CD4-positive, alpha-beta memory T cell (primary cell): ENCODE results near the gene MDH1. TPM values are rescaled to one million over a fixed set of nuclear protein-coding genes. Genes with fewer than 3 reads are reported as not detected.

ENCODE experiments used
- CTCF ChIA-PET: fragments of 350-600 bp; sonication (Branson Sonifier 250); formaldehyde crosslinking; loops from one replicate; lab custom pipeline; 2021; ENCODE audit warnings: inconsistent platforms; ENCODE audit not compliant: partially characterized antibody; lab: Charles Lee
- POLR2A ChIA-PET: fragments of 350-600 bp; sonication (Branson Sonifier 250); formaldehyde crosslinking; loops from one replicate; lab custom pipeline; 2021; ENCODE audit not compliant: partially characterized antibody; lab: Charles Lee
- DNase-seq, 5 donors: peaks; one replicate each; pipeline versions ENCODE4 v3.0.0 to v3.0.0-alpha.2; 2020 to 2022; ENCODE audit warnings: mixed read lengths in 1 of 5
- H3K27ac ChIP-seq: one replicate; pipeline ENCODE4 v1.7.0; 2013; ENCODE audit warnings: low read depth, low read length
- H3K27me3 ChIP-seq: 2 replicates; pipeline ENCODE4 v1.7.0; 2013; ENCODE audit warnings: mild to moderate bottlenecking, low read length, moderate library complexity; ENCODE audit not compliant: insufficient read depth
- H3K36me3 ChIP-seq: 2 replicates; pipeline ENCODE4 v1.7.0; 2013; ENCODE audit warnings: mild to moderate bottlenecking, low read length, moderate library complexity; ENCODE audit not compliant: insufficient read depth
- H3K4me1 ChIP-seq: 2 replicates; pipeline ENCODE4 v1.7.0; 2013; ENCODE audit warnings: mild to moderate bottlenecking, low read length, moderate library complexity; ENCODE audit not compliant: insufficient read depth
- H3K4me3 ChIP-seq, 2 donors: one replicate each; pipeline ENCODE4 v1.7.0; 2013; ENCODE audit warnings: low read length in 2 of 2, mild to moderate bottlenecking in 1 of 2
- H3K9me3 ChIP-seq, 2 donors: one replicate each; pipeline ENCODE4 v1.7.0; 2013; ENCODE audit warnings: low read length in 2 of 2, control low read depth in 1 of 2; ENCODE audit not compliant: control insufficient read depth in 1 of 2
- H3K27ac Mint-ChIP-seq, 7 donors: one replicate each; pipeline ENCODE4 v1.8.0; 2020 to 2021; ENCODE audit warnings: mixed read lengths in 7 of 7, mild to moderate bottlenecking in 6 of 7, inconsistent platforms in 3 of 7, moderate library complexity in 3 of 7
- H3K27me3 Mint-ChIP-seq, 2 donors: one replicate each; pipeline ENCODE4 v1.8.0; 2020 to 2021; ENCODE audit warnings: mixed read lengths in 2 of 2
- H3K36me3 Mint-ChIP-seq, 2 donors: one replicate each; pipeline ENCODE4 v1.8.0; 2020 to 2021; ENCODE audit warnings: mixed read lengths in 2 of 2, inconsistent platforms in 1 of 2, mild to moderate bottlenecking in 1 of 2
- H3K4me1 Mint-ChIP-seq, 4 donors: one replicate each; pipeline ENCODE4 v1.8.0; 2020 to 2021; ENCODE audit warnings: mixed read lengths in 4 of 4, mild to moderate bottlenecking in 1 of 4
- H3K4me3 Mint-ChIP-seq, 8 donors: one replicate each; pipeline ENCODE4 v1.8.0; 2020 to 2021; ENCODE audit warnings: mixed read lengths in 8 of 8, mild to moderate bottlenecking in 7 of 8, moderate library complexity in 6 of 8, inconsistent platforms in 3 of 8
- H3K9me3 Mint-ChIP-seq, 8 donors: one replicate each; pipeline ENCODE4 v1.8.0; 2020 to 2021; ENCODE audit warnings: mixed read lengths in 8 of 8, mild to moderate bottlenecking in 5 of 8, inconsistent platforms in 3 of 8, moderate library complexity in 1 of 8
- intact Hi-C: fragments of 100-400 bp; cut with micrococcal nuclease; formaldehyde crosslinking; loops from one replicate; pipeline ENCODE4 v1.15.1; 2023
- polyA plus RNA-seq, 2 donors: library from polyadenylated mRNA; unstranded; fragments of 300-500 nt; fragmentation: Illumina TruSeq; gene quantifications; one replicate each; pipeline ENCODE4 v1.2.3, GENCODE V29; 2021
- total RNA-seq, 2 experiments: library from RNA; stranded (reverse); gene quantifications; one replicate each; pipeline ENCODE4 v1.2.3, GENCODE V29; 2021

The MDH1 gene
- total and polyA plus RNA-seq, 4 experiments from 2014 or later: 93.8 to 380 (median 162) TPM

- Histone ChIP-seq H3K27me3 (no peaks in the 10 kb centered on the region), H3K9me3 (no peaks in the 10 kb centered on the region), H3K4me3 (no peak overlapping the region), H3K27ac (no peak overlapping the region), H3K4me1 (no peaks in the 10 kb centered on the region), H3K36me3 (no peaks in the 10 kb centered on the region)
- Mint-ChIP-seq H3K27me3 (peaks cover 3 to 4% of the 10 kb centered on the region in 2 donors), H3K4me1 (no peaks in the 10 kb centered on the region), H3K36me3 (peaks cover 0 to 7% of the 10 kb centered on the region in 2 donors), H3K4me3 (no peak overlapping the region), H3K9me3 (peaks cover 8 to 64% (median 44%) of the 10 kb centered on the region in 8 donors), H3K27ac (peak overlapping the region in 1 of 7 donors; percentile 47)
- intact Hi-C loops: no loop called here
- no peak for DNase-seq
- ChIA-PET CTCF (no interaction called here), POLR2A (no interaction called here)
Observed at GRCh38 chr2:63631501-63631900, 42.7 kb downstream of the MDH1 start.

DNA sequence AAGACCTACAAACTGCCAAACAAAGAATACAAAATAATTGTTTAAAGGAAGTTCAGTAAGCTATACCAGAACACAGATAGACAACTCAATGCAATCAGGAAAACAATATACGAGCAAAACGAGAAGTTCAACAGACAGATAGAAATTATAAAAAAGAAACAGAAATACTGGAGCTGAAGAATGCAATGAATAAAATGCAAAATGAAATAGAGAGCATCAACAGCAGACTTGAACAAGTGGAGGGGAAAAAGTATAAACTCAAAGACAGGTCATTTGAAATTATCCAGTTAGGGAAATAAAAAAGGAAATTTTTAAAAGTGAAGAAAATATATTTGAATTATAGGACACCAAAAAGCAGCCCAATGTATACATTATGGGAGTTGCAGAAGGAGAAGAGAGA lies 43.6 kb downstream of the MDH1 start:
- intact Hi-C loops: no loop called here
- H3K27me3 Mint-ChIP-seq: peaks cover 3% of the 10 kb centered on the region in 2 donors
- ChIA-PET CTCF (no interaction called here), POLR2A (no interaction called here)
- H3K27me3 ChIP-seq: no peaks in the 10 kb centered on the region
- no peak for DNase-seq
- H3K4me1 ChIP-seq: no peaks in the 10 kb centered on the region
- H3K36me3 Mint-ChIP-seq: peaks cover 0 to 7% of the 10 kb centered on the region in 2 donors
- no peaks in the 10 kb centered on the region for H3K9me3 ChIP-seq
- H3K27ac Mint-ChIP-seq: no peak overlapping the region
- H3K4me3 Mint-ChIP-seq: no peak overlapping the region
- no peak overlapping the region for H3K4me3 ChIP-seq
- H3K27ac ChIP-seq: no peak overlapping the region
- H3K4me1 Mint-ChIP-seq: no peaks in the 10 kb centered on the region
- no peaks in the 10 kb centered on the region for H3K36me3 ChIP-seq
- peaks cover 9 to 65% (median 45%) of the 10 kb centered on the region in 8 donors for H3K9me3 Mint-ChIP-seq

DNA sequence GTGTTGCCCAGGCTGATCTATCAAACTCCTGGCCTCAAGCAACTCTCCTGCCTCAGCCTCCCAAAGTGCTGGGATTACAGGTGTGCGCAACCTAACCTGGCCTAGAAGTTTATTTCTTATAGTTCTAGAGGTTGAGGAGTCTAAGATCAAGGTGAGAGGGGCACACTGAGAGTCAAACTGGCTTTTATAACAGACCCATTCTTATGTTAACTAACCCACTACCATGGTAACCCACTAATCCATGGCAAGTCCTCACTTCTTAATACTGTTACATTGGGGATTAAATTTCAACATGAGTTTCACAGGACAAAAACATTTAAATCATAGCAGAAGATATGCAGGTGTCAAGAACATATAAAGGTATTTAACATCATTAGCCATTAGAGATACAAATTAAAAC lies 50.6 kb downstream of the MDH1 start:
- Histone ChIP-seq H3K27ac (no peak overlapping the region), H3K4me3 (no peak overlapping the region), H3K9me3 (no peaks in the 10 kb centered on the region), H3K4me1 (no peaks in the 10 kb centered on the region), H3K27me3 (no peaks in the 10 kb centered on the region), H3K36me3 (no peaks in the 10 kb centered on the region)
- Mint-ChIP-seq H3K4me1 (no peaks in the 10 kb centered on the region), H3K4me3 (no peak overlapping the region), H3K27me3 (peaks cover 2 to 15% of the 10 kb centered on the region in 2 donors), H3K27ac (no peak overlapping the region), H3K36me3 (no peaks in the 10 kb centered on the region), H3K9me3 (peaks cover 1 to 22% (median 11%) of the 10 kb centered on the region in 8 donors)
- DNase-seq: no peak
- ChIA-PET CTCF (interaction anchor here (1.1 kb wide), 1 partner anchor 59 kb away, joined by 4 read pairs; no protein-coding TSS in a partner anchor), POLR2A (no interaction called here)
- intact Hi-C loops: no loop called here

DNA sequence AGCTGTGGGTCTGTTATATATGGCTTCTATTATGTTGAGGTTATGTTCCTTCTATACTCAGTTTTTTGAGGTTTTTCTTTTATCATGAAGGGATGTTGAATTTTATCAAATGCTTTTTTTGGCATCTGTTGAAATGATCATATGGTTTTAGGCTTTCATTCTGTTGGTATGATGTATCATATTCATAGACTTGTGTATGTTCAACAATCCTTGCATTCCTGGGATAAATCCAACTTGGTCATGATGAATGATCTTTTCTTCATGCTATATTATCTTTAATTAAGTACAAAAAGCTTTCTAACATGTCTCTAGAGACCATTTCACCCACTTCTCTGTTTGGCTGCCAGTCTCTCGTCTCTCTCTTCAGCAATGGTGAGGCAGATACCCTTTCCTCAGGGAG lies 54.2 kb downstream of the MDH1 start:
- intact Hi-C loops: no loop called here
- no peaks in the 10 kb centered on the region for H3K27me3 ChIP-seq
- CTCF ChIA-PET: no interaction called here
- Mint-ChIP-seq H3K27me3 (peaks cover 8 to 22% of the 10 kb centered on the region in 2 donors), H3K4me1 (no peaks in the 10 kb centered on the region), H3K9me3 (peaks cover 0 to 13% (median 3%) of the 10 kb centered on the region in 8 donors), H3K36me3 (no peaks in the 10 kb centered on the region), H3K4me3 (no peak overlapping the region), H3K27ac (no peak overlapping the region)
- H3K27ac ChIP-seq: no peak overlapping the region
- POLR2A ChIA-PET: no interaction called here
- no peaks in the 10 kb centered on the region for H3K9me3 ChIP-seq
- DNase-seq: no peak
- H3K4me3 ChIP-seq: no peak overlapping the region
- no peaks in the 10 kb centered on the region for H3K36me3 ChIP-seq
- H3K4me1 ChIP-seq: no peaks in the 10 kb centered on the region

DNA sequence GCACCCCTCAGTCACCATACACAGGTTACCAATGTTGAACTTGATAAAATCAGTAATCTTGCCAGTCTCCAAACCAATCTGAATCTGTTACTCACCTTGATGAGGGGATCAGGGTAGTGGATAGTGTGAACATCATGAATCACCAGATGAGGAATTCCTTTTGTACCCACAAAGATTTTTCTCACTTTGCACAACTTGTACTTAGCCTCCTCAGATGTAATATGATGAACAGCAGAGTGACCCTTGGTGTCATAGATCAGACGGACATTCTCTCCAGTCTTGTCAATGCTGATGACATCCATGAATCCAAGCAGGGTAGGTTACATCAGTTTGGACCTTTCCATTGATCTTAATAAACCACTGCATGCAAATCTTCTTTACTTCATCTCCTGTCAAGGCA lies 54.7 kb downstream of the MDH1 start:
- ChIA-PET CTCF (no interaction called here), POLR2A (no interaction called here)
- peaks cover 10 to 24% of the 10 kb centered on the region in 2 donors for H3K27me3 Mint-ChIP-seq
- H3K4me3 Mint-ChIP-seq: no peak overlapping the region
- intact Hi-C loops: no loop called here
- Histone ChIP-seq H3K4me1 (no peaks in the 10 kb centered on the region), H3K27ac (no peak overlapping the region), H3K36me3 (no peaks in the 10 kb centered on the region), H3K9me3 (no peaks in the 10 kb centered on the region), H3K27me3 (peaks cover 2% of the 10 kb centered on the region), H3K4me3 (no peak overlapping the region)
- no peak for DNase-seq
- H3K9me3 Mint-ChIP-seq: peaks cover 0 to 13% (median 3%) of the 10 kb centered on the region in 8 donors
- H3K4me1 Mint-ChIP-seq: no peaks in the 10 kb centered on the region
- no peak overlapping the region for H3K27ac Mint-ChIP-seq
- no peaks in the 10 kb centered on the region for H3K36me3 Mint-ChIP-seq

GRCh38 chr2:63648632-63649031 lies 59.9 kb downstream of the MDH1 start:
- Mint-ChIP-seq H3K36me3 (no peaks in the 10 kb centered on the region), H3K9me3 (peaks cover 0 to 13% (median 3%) of the 10 kb centered on the region in 8 donors), H3K27ac (no peak overlapping the region), H3K4me1 (no peaks in the 10 kb centered on the region), H3K4me3 (no peak overlapping the region), H3K27me3 (peaks cover 17% of the 10 kb centered on the region in 2 donors)
- no peak overlapping the region for H3K27ac ChIP-seq
- no peaks in the 10 kb centered on the region for H3K36me3 ChIP-seq
- H3K4me3 ChIP-seq: no peak overlapping the region
- no peak for DNase-seq
- no peaks in the 10 kb centered on the region for H3K4me1 ChIP-seq
- intact Hi-C loops: no loop called here
- CTCF ChIA-PET: no interaction called here
- peaks cover 3% of the 10 kb centered on the region for H3K27me3 ChIP-seq
- POLR2A ChIA-PET: no interaction called here
- H3K9me3 ChIP-seq: no peaks in the 10 kb centered on the region

- intact Hi-C loops: no loop called here
- Histone ChIP-seq H3K4me3 (no peak overlapping the region), H3K27me3 (peaks cover 3% of the 10 kb centered on the region), H3K9me3 (no peaks in the 10 kb centered on the region), H3K36me3 (no peaks in the 10 kb centered on the region), H3K4me1 (no peaks in the 10 kb centered on the region), H3K27ac (no peak overlapping the region)
- CTCF ChIA-PET: no interaction called here
- no peak overlapping the region for H3K27ac Mint-ChIP-seq
- no peaks in the 10 kb centered on the region for H3K4me1 Mint-ChIP-seq
- H3K4me3 Mint-ChIP-seq: no peak overlapping the region
- POLR2A ChIA-PET: no interaction called here
- no peaks in the 10 kb centered on the region for H3K36me3 Mint-ChIP-seq
- peaks cover 0 to 11% (median 4%) of the 10 kb centered on the region in 8 donors for H3K9me3 Mint-ChIP-seq
- H3K27me3 Mint-ChIP-seq: peaks cover 13 to 17% of the 10 kb centered on the region in 2 donors
- DNase-seq: no peak
Observed at GRCh38 chr2:63649829-63650228, 61.1 kb downstream of the MDH1 start.

DNA sequence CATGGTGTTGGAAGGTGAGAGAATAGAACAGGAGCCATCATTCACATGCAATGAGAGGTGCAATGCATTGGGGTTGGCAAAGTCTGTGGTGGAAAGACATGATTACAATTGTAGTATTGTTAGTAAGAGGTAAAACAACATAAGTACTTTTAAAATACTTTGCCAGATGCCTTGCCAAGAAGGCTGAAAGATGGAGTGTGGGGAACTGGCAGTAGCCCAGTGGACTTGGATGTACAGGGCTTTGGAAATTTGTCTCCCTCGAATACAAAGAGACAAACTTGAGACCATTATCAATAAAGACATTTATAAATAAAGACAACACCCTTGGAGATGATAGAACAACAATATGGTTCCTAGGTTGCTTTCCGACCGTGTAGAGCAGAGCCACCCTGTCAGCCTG lies 62.0 kb downstream of the MDH1 start:
- CTCF ChIA-PET: no interaction called here
- Mint-ChIP-seq H3K36me3 (no peaks in the 10 kb centered on the region), H3K4me3 (no peak overlapping the region)

More for the DNA sequence above, 62.0 kb downstream of the MDH1 start:
- Histone ChIP-seq H3K27ac (no peak overlapping the region), H3K4me1 (no peaks in the 10 kb centered on the region), H3K27me3 (peaks cover 3% of the 10 kb centered on the region), H3K4me3 (no peak overlapping the region), H3K9me3 (no peaks in the 10 kb centered on the region), H3K36me3 (no peaks in the 10 kb centered on the region)
- DNase-seq: no peak
- intact Hi-C loops: no loop called here
- H3K4me1 Mint-ChIP-seq: no peaks in the 10 kb centered on the region
- no peak overlapping the region for H3K27ac Mint-ChIP-seq
- H3K27me3 Mint-ChIP-seq: peaks cover 10 to 14% of the 10 kb centered on the region in 2 donors
- POLR2A ChIA-PET: no interaction called here
- peaks cover 0 to 8% (median 2%) of the 10 kb centered on the region in 8 donors for H3K9me3 Mint-ChIP-seq
